UCSD-AML1 (cell line): ENCODE measurements around the gene GTSF1L.
"Not testable (repeated sequence)": the region's sequence is repeated elsewhere in the genome, so short reads cannot be mapped to it uniquely, and the experiment has no call there.

Experiments used
- DNase-seq: peaks from one replicate; lab custom pipeline; 2025; ENCODE audit not compliant: unreplicated experiment; lab: John Stamatoyannopoulos, UW

GTSF1L gene

GRCh38 chr20:43726811-43727338 lies at the start of gene GTSF1L:
GTSF1L (minus strand) TSS chr20:43727002; CDS start chr20:43726694, 308 bp downstream.
- no peak for DNase-seq

DNA sequence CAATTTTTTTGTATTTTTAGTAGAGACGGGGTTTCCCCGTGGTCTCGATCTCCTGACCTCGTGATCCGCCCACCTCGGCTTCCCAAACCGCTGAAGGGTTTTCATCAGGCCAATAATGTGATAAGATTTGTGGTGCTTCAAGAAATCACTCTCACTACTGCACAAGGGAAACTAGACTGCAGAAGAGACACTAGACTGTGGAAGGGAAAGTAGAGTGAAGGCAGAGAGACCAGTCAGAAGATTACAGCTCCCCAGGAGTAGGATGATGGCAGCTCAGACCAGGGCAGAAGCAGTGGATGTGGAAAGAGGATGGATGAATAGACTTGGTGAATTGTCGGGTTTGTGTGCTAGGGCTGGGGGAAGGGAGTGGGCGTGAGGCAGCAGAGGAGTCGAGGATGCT lies 48.0 kb upstream of the GTSF1L start:
- DNase-seq: no peak

GRCh38 chr20:43771503-43772190 lies 44.8 kb upstream of the GTSF1L start:
- DNase-seq: no peak

GRCh38 chr20:43770342-43770741 lies 43.5 kb upstream of the GTSF1L start:
- no peak for DNase-seq

- DNase-seq: no peak
Observed at GRCh38 chr20:43767686-43768474, 41.1 kb upstream of the GTSF1L start.

GRCh38 chr20:43766917-43767316 lies 40.1 kb upstream of the GTSF1L start:
- no peak for DNase-seq

DNA sequence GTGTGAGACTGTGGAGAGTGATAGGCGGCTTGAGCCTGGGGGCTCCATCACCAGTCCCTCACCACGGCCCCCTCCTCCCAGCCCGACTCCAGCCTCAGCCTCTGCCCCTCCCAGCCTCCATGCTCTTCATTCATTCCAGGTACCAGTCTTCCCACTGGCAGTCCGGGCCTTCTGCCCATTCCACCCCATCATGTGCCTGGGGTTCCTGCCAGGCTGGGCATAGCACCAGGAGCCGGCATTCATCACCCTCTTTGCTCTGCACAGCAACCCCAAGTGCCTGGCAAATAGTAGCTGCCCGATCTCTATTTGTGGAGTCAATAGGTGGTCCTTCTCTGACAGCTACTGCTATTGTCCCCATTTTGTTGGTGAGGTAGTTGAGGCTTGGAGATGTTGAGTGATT lies 39.6 kb upstream of the GTSF1L start:
- DNase-seq: no peak

- no peak for DNase-seq
Observed at GRCh38 chr20:43765916-43766315, 39.1 kb upstream of the GTSF1L start.

DNA sequence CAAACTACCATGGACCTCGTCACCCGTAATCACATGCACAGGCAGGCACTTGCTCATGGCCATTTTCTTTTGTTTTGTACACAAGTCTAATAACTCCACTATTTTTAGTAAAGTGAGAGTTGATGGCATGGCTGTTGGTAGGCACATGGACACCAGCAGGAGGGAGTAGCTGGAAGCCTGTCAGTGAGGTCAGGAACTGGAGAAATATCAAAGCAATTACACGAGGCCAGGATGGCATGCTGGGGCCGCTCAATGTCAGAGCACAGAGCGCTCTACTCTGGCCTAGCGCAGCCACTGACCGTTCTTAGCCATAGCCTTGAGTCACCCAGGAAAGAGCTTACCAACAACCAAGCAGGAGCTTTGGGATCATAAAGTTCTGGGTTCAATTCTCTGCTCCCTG lies 36.1 kb upstream of the GTSF1L start:
- DNase-seq: no peak

DNA sequence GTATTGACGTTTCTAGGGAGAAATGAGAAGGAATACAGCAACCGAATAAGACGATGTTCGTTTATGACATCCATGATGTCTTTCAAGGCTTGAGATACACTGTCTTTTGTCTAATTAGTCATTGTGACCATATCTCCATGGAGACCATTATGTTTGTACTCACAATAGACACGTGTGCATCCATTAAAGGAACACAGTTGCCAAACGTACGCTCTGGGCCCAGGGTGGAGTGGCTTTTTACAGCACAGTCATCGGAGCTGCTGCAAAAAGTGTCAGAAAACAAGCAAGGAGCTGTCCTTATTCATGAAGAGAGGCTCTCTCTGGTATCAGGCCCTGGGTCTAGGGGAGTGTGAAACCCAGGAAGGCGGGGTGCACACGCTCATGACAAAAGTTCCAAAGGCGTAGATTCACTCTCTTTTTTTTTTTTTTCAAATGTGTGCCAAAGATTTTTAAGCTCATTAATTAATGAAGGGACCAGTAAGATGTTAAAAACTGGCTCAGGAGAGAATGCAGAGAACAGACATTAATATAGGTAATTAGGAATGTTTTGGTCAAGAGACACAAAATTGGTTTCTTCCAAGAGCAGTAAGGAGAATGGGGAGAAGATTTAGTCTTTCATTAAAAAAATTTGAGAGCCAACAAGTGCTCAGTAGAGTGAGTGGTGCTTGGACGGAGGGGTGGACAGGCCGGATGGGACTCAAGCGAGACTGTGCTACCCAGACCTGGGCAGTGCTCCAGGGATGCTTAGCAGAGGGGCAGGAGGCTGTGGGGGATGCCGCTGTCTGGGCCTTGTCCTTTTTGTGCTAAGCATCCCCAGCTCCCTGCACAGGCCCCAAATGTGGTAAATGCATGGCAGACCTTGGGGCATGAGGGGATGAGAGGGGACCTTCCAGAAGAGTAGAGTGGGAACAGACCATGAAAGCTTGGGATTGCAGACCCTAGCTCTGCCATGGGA lies 34.9 kb upstream of the GTSF1L start:
- no peak for DNase-seq

GRCh38 chr20:43757888-43758287 lies 31.1 kb upstream of the GTSF1L start:
- DNase-seq: not testable (repeated sequence)

DNA sequence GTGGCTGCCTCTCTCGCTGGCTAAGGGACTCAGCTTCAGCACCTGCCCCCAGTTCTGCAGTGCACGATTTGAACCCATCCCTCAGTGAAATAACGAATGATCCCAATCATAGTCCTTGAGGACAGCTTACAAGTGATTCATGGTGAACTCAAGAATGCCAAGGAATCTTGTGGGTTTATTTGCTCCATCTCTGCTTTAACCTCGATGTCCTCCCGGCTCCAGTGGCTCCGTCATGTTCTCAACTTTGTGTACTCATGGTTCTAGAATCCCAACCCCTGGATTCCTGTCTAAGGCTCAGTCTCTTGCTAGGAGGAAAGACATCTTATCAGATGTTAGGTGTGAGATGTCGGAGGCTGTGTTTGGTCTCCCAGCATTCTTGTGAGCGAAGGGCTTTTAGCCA lies 29.0 kb upstream of the GTSF1L start:
- DNase-seq: no peak

DNA sequence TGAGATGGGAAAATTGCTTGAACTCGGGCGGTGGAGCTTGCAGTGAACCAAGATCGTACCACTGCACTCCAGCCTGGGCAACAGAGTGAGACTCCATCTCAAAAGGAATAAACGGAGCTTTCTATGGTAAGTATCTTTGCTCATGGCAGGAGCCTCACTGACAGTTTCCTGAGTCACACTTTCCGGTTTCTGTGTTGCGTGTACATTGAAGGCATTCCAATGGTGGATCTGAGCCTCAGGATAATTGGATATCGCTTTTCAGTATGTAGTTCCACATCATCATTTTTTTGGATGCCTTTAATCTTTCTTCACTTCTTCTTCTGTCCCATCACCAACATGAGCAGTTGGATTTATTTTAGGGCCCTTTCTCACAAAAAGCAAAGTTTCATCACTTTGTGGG lies 28.6 kb upstream of the GTSF1L start:
- no peak for DNase-seq

GRCh38 chr20:43752561-43753301 lies 25.9 kb upstream of the GTSF1L start:
- DNase-seq: peak; percentile 82

GRCh38 chr20:43752051-43752360 lies 25.2 kb upstream of the GTSF1L start:
- no peak for DNase-seq

- no peak for DNase-seq
Observed at GRCh38 chr20:43751167-43752050, 24.6 kb upstream of the GTSF1L start.

- no peak for DNase-seq
Observed at GRCh38 chr20:43750774-43751166, 24.0 kb upstream of the GTSF1L start.

DNA sequence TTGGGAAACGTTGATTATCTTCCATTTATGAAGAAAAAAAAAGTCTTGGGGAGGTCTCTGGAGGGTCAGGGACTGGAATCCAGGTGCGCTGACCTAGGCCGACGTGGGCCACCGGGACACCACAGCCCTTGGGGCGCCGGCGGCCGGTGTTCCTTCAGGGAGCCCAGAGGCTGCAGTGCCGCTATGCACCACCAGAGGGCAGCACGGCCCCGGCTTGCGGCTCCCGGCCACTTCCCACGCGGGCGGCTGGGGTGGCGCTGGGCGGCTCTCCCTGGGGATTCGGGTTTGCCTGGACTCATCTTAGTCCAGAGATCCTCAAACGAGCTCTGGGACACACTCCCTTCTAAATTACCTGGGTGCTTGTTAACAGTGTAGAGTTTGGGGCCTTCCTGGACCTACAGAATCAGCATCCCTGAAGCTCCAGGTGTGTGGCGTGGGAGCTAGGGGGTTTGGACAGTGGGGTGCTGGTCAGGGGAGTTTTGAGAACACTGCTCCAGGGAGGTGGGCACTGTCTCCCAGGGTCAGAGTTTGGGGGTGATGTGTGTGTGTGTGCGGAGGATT lies 23.0 kb upstream of the GTSF1L start:
- peak; percentile 79 for DNase-seq

GRCh38 chr20:43748274-43748673 lies 21.5 kb upstream of the GTSF1L start:
- DNase-seq: no peak
